DMS 273 treated with DMSO at 0.1 percent for 48 hours (cell line): ENCODE measurements around the gene PRDM15.
A peak's percentile ranks its signal among the peaks of the same experiment; 100 is the strongest.

Experiments used
- DNase-seq: peaks from one replicate; lab custom pipeline; 2025; lab: John Stamatoyannopoulos, UW

Gene PRDM15

DNA sequence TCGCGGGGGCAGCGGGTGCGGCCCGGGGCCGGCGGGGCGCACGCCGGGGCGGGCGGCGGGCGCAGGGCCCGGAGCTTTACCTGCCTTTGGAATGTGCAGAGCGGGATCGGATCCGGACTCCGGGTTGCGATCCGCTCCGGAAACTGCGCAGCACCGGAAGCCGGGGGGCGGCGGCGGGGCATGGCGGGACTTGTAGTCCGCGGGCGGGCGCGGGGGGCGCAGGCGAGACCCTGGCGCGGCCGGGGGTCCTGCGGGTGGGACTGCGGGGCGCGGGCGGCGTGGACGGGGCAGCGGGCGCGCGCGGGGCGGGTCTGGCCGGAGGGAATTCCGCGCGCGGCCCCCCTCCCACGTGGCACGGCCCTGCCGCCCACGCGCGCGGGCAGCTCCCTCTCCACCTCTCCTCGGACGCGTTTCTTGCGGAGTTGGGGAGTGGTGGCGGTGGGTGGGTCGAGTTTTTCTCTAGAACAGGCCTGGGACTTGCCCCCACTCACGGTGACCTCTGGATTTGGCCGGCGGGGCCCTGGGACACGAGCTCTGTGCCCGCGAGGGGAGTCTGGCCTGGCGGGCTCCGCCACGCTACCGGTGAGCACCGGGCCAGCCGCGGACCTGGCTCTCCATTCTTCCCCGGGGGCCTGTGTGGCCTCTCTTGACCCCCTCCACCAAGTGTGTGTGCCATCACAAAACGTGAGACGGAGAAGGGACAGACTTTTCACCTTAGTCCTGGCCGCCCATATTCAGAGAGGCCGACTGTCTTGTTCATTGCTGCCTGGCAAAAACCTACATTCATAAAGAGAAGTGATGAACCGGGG lies at the start of gene PRDM15:
TSS of gene PRDM15 (minus strand) at position 155 of the 809 bp plus-strand sequence. CDS start 18,981 bp downstream, outside the sequence.
- peak; percentile 7 for DNase-seq

GRCh38 chr21:41928621-41929220 lies 49.6 kb upstream of the PRDM15 start:
- DNase-seq, result no peak

- no peak for DNase-seq
Observed at GRCh38 chr21:41927727-41928409, 48.7 kb upstream of the PRDM15 start.

DNA sequence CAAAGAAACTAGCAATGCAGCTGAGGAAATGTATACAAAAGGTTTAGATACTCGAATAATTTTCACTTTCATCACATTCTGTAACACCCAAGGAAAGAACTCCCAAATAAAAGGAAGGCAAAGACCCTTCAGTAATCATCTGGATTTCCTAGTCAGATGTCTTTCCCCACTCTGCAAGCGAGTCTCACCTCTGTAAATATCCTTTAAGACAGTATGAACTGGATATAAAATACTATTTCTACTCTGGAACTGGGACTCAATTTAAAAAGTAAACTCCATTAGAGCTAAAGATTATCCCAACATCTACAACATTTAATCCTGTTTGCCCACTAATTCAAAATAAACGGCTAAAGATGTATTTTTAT lies 47.6 kb upstream of the PRDM15 start:
- no peak for DNase-seq

DNA sequence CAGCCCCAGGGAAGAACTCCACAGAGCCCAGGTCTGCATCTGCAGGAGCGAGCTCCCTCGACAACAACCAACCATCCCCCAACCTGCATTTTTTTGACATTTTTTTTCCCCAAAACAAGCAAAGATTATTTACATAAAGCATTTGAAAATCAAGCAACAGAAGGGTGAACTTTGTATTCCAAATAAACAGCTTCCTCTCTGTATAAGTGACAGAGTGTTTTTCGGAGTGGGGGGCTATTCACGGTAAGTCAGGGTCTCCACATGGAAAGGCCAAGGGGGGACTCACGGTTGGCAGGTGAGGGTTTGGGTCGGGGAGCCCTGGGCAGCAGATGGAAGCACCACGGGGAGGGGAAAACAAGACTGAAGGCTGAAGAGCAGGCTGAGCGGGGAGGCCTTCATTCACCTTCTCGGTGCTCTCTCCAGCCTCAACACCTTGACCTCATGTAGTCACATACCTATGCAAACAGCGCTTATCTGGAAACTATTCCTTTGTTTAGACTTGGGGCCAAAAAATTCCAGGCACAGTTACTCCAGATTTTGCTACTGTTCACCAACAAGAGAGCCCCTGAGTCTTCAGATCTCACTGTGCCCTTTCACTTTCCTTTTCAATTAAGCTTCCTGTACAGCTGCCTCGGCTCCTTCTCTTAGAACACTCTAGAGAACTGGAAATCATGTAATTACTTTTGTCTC lies 47.1 kb upstream of the PRDM15 start:
- DNase-seq, result no peak

DNA sequence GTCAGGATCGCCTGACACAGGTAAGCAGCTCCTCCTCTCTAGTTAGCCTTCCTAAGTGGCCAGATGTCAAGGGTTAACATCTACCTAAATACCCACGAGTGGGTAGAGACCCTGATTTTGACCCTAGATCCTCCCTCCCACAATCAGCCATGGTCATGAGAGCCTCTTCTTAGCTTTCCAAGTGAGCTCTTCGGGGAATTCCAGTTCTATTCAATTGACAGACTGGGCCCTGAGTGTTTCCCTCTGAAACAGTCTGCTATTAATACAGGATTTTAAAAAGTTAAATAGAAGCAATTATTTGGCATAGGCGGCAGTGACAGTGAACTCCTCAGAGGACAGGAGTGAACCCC lies 46.6 kb upstream of the PRDM15 start:
- DNase-seq, result no peak

GRCh38 chr21:41924368-41924754 lies 45.2 kb upstream of the PRDM15 start:
- no peak for DNase-seq

- DNase-seq, result no peak
Observed at GRCh38 chr21:41923631-41924367, 44.7 kb upstream of the PRDM15 start.

DNA sequence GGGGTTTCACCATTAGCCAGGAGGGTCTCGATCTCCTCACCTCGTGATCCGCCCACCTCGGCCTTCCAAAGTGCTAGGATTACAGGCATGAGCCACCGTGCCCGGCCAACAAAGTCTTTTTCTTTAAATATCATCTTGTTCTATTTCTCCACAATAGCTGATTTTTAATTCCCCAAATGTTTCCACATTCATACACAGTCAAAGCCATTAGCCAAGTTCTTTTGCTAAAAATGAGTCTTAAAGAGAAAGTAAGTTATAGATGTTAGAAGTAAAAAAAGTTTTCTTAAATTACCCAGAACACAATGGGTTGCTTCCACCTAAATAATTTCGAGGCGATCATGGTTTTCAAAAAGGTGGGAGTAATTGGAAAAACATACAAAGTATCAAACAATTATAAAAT lies 44.0 kb upstream of the PRDM15 start:
- no peak for DNase-seq

DNA sequence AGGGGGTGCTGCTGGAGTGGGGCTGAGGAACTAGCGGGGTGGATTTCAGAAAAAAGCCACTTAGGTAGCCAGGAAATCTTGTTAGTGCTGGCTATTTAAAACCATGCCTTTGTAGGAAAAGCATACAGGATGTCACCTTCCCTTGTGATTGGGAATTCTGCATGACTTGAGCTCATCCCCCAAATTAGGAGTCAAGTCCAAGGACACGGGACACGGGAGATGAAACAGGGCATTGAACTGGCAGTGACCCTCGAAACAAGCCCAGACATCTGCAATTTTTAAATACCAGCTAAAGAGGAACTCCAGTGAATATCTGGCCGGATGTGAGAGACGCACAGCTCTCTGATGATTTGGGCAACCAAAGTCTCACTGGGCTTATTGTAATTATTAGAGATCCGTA lies 41.9 kb upstream of the PRDM15 start:
- no peak for DNase-seq

DNA sequence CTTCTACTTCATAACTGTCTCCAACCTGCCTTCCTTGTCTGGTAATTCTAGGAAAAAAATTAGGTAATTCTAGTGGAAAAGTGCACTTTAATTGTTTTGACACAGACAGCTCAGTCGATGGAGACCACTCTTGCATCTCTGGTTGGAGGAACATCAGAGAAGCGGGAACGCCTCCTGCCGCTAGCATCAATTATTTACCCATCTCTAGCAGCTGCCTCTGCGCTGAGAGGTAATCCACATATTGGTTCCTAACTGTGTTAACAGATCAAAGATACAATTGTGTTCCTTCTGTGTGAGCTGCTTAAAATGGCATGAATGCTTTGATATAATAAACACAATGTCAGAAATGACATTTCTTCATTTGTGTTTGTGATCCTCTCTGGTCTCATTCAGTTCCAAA lies 41.3 kb upstream of the PRDM15 start:
- DNase-seq, result no peak

- DNase-seq, result no peak
Observed at GRCh38 chr21:41919666-41920398, 40.7 kb upstream of the PRDM15 start.

GRCh38 chr21:41918561-41919358 lies 39.6 kb upstream of the PRDM15 start:
- DNase-seq, result no peak

GRCh38 chr21:41917531-41917930 lies 38.4 kb upstream of the PRDM15 start:
- DNase-seq, result no peak

DNA sequence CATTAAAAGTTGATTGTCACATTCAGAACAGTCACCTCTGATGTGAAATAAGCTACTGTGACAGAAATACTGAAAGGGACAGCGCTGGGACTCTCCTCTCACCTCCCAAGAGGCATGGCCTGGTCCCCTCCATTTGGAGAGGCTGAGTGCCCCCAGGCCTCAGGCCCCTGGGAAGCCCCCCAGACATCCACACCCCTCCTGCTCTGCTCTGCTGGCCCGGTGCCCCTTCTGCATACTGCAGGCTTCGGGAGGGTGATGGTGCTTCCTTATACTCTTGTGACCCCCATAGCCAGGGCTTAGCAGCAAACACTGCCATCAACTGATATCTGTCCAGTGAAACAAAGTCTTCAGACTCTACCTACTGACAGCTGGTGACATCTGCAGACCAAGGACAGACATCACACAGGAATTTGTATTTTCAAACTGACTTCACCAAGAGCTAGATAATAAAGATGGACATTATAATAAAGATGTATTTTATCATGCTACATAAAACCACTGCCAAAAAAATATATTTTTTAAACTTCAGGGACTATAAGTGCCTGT lies 37.8 kb upstream of the PRDM15 start:
- DNase-seq, result no peak

- no peak for DNase-seq
Observed at GRCh38 chr21:41914965-41915364, 35.8 kb upstream of the PRDM15 start.

- no peak for DNase-seq
Observed at GRCh38 chr21:41914358-41914757, 35.2 kb upstream of the PRDM15 start.

DNA sequence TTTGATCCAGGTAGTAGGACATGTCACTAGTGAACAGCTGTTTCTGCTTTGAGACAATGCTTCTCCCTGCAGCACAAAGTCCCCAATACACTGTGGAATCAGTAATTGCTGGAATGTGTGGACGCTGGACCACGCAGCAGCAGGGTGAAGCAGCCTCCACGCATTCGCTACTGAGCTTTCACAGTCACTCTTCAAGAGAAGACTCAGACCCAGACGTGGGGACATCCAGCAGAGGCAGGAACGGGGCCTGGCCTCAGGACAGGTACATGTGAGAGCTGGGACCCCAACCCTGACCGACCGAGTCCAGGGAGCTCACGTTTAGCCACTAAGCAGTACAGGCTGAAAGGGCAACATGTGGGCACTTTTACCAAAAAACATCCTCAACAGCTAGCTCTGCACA lies 34.1 kb upstream of the PRDM15 start:
- DNase-seq, result no peak

DNA sequence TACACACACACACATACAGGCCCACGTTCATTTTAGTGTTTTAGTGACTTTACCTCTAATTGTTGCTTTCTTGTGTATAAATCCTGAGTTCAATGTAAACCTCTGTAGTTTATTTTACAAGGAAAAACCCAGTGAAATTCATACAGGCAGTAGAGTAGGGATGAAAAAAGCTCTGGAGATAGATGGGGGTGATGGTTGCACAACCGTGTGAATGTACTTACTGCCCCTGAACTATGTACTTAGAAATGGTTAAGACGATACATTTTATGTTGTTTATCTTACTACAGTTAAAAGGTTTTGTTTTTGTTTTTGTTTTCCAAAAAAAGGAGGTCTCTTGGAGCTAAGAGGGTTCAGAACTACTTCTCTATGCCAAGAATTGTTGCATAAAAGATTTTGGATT lies 29.7 kb upstream of the PRDM15 start:
- no peak for DNase-seq
